22Rv1 (cell line): ENCODE data around the gene NPFFR1.

Source experiments
- ZFX ChIP-seq: fragments of 450-650 bp; IDR thresholded peaks from 2 replicates; pipeline ENCODE4 v1.6.1; 2017; ENCODE audit warnings: antibody characterized with exemption, borderline replicate concordance
- TF ChIP-seq, protein P1 (sequence below): fragments of 450-650 bp; IDR thresholded peaks from 2 replicates; pipeline ENCODE4 v1.5.1; 2017; ENCODE audit warnings: mild to moderate bottlenecking

DNA sequence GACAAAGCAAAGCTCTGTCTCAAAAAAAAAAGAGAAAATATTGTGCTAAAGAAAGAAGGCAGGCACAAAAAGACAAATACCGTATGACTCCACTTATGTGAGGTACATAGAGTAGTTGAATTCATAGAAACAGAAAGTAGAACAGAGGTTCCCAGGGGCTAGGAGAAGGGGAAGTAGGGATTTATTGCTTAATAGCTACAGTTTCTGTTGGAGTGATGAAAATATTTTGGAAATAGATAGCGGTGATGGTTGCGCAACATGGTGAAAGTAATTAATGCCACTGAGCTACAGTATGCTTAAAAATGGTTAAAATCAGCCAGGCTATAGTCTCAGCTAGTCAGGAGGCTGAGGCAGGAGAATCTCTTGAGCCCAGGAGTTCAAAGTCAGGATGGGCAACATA, 18.5 kb upstream of the NPFFR1 start:
- TF ChIP-seq, protein P1, sequence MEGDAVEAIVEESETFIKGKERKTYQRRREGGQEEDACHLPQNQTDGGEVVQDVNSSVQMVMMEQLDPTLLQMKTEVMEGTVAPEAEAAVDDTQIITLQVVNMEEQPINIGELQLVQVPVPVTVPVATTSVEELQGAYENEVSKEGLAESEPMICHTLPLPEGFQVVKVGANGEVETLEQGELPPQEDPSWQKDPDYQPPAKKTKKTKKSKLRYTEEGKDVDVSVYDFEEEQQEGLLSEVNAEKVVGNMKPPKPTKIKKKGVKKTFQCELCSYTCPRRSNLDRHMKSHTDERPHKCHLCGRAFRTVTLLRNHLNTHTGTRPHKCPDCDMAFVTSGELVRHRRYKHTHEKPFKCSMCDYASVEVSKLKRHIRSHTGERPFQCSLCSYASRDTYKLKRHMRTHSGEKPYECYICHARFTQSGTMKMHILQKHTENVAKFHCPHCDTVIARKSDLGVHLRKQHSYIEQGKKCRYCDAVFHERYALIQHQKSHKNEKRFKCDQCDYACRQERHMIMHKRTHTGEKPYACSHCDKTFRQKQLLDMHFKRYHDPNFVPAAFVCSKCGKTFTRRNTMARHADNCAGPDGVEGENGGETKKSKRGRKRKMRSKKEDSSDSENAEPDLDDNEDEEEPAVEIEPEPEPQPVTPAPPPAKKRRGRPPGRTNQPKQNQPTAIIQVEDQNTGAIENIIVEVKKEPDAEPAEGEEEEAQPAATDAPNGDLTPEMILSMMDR, result no peak
- no peak for TF ChIP-seq ZFX
